OCI-M1 (cell line): ENCODE measurements around the gene EEF1A1.
A peak's percentile ranks its signal among the peaks of the same experiment; 100 is the strongest.

Source experiments
- DNase-seq: peaks from one replicate; lab custom pipeline; 2025; lab: John Stamatoyannopoulos, UW

The EEF1A1 gene

DNA sequence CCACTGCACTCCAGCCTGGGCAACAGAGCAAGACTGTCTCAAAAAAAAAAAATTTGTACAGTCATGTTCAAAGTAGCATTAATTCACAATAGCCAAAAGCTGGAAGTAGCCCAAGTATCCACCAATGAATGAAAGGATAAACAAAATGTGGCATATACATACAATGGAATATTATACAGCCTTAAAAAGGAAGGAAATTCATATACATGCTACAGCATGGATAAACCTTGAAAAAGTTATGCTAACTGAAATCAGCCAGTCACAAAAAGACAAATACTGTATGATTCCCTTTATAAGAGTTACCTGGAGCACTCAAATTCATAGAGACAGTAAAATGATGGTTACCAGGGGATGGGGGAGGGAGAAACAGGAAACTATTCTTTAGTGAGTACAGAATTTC, 15.7 kb downstream of the EEF1A1 start:
- DNase-seq: no peak

DNA sequence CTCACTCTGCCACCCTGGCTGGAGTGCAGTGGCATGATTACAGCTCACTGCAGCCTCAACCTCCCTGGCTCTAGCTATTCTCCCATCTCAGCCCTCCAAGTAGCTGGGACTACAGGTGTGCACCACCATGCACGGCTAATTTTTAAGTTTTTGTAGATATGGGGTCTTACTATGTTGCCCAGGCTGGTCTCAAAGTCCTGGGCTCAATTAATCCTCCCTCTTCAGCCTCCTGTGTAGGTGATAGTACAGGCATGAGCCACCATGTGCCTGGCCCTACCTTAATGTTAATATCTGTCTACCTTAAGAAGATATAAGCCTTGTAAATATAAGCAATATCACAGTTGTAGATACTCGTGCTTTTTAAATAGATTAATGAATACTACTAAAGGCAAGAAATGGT, 16.7 kb downstream of the EEF1A1 start:
- DNase-seq: no peak

DNA sequence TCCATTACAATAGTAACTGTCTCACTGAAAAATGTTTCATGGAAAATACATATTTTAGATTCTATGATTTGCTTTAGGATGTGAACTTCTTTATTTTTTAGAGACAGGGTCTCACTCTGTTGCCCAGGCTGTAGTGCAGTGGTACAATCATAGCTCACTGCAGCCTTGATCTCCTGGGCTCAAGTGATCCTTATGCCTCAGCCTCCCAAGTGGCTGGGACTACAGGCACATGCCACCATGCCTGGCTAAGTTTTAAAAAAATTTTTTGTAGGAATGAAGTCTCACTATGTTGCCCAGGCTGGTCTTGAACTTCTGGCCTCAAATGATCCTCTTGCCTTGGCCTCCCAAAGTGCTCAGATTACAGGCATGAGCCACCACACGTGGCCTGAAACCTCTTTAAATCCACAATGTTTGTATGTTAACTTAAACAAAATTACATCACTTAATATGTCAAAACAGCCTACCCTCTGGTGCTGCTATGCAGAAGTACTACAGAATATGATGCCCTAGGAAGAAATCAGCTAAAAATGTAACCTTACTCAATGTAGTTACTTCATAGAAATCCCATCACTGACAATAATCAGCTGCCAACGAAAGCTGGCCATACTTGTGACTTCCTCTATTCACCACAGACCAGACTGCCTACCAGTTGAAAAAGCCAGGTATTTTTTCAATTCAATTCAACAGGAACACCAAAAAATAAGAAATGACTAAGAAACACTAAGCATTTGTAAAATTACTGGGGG, 17.6 kb downstream of the EEF1A1 start:
- peak; percentile 39 for DNase-seq

DNA sequence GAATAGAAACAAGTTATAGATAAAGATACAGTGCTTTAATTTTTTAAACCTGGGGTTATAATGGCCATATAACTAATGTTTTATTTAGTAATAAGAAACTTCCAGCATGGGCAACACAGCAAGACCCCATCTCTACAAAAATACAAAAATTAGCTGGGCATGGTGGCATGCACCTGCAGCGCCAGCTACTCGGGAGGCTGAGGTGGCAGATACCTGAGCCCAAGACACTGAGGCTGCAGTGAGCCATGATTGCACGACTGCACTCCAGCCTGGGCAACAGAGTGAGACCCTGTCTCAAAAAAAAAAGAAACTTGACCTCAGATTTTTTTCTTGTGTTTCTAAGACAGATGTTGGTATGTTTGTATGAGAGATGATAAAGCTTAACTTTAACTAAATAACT, 22.9 kb downstream of the EEF1A1 start:
- no peak for DNase-seq

DNA sequence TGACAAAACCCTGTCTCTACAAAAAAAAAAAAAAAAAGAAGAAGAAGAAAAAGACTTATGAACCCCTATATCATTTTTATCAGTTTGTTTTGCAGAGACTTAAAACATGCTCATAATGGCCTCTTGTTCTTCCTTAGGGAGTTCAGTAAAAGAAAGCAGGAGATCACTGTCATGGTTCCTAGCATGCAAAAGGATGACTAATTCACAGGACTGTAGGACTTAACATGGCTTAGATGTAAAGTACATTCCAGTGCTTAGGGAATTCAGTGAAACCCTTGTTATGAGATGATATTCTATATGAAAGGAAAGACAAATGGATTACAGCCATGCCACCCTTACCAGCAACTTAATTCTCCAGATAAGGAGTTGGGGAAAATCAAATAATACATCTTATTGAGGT, 29.5 kb downstream of the EEF1A1 start:
- DNase-seq: no peak

DNA sequence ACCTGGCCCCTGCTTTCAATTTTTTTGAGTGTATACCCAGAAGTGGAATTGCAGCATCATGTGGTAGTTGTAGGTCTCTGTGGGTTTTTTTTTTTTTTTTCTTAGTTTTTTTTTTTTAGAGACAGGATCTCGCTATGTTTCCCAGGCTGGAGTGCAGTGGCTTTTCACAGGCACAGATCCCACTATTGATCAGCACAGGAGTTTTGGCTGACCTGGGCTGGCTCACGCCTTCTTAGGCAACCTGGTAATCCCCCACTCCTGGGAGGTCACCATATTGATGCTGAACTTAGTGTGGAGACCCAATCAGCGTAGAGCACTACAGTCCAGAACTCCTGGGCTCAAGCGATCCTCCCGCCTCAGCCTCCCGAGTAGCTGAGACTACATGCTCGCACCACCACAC, 33.4 kb downstream of the EEF1A1 start:
- no peak for DNase-seq

DNA sequence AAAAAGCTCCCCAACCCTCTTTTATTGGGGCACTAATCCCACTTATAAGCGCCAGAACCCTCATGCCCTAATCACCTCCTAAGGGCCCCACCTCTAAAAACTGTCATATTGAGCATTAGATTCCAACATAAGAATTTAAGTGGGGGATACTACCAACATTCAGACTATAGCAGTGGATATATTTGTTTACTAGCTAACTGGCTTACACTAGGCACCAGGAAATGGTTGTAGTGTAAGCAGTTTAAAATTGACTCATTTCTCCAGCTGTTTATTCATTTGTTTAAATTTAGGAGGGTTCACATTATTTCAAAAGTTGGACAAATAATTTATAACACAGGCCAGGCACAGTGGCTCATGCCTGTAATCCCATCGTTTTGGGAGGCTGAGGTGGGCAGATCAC, 36.4 kb downstream of the EEF1A1 start:
- no peak for DNase-seq

DNA sequence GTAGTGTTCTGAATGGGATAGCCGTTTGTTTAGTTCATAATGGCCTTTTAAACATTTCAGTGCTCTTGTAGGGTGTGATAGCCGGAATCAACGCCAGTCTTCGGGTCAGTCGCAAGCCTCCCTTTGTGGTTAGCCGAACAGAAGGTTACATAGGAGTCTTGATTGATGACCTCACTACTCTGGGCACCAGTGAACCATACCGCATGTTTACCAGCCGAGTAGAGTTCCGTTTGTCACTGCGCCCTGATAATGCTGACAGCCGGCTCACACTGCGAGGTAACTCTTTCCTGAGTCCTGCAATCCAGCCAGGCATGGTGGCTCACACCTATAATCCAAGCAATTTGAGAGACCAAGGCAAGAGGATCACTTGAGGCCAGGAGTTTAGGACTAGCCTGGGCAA, 38.9 kb downstream of the EEF1A1 start:
- no peak for DNase-seq

DNA sequence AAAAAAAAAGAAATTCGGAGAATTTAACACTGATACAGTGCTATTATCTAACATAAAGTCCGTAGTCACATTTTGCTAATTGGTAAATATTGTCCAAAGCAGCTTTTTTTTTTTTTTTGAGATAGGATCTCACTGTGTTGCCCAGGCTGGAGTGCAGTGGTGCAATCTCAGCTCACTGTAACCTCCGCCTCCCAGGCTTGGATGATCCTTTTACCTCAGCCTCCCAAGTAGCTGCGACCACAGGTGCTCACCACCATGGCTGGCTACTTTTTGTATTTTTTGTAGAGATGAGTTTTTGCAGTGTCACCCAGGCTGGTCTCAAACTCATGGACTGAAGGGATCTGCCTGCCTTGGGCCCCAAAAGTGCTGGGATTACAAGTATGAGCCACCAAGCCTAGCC, 43.4 kb downstream of the EEF1A1 start:
- DNase-seq: no peak

DNA sequence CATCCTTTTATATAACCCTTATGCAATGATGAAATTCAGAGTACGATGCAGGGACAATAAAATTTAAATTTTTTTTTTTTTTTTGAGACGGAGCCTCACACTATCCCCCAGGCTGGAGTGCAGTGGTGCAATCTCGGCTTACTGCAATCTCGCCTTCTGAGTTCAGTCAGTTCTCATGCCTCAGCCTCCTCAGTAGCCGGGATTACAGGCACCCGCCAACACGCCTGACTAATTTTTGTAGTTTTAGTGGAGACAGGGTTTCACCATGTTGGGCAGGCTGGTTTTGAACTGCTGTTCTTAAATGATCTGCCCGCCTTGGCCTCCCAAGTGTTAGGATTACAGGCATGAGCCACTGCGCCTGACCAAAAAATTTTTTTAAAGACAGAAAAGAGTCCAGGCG, 44.1 kb downstream of the EEF1A1 start:
- no peak for DNase-seq

DNA sequence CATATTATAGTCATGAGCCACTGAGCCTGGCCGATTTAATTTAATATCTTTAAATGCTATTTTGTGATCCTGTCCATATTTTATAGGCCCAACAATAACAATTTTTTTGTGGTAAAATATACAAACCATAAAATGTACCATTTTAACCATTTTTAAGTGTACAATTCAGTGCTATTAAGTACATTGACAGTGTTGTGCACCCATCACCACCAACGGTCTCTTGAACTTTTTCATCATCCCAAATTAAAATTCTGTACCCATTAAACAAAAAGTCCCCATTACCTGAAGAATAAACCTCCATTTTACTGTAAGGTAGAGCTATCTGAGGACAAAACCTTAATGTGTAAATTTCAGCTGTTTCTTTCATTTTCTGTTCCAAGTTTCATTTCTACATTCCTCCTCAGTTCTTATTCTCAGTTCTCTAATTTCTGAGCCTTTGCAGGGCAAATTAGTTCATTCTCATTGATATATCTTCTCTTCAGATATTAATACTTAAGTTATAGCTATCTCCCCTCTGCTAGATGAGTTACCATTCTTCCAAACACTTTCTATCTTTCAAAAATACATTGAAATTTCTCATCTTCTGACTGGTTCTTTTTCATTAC, 49.0 kb downstream of the EEF1A1 start:
- no peak for DNase-seq
